Suprapubic skin (tissue), 4 donors: Measurements from ENCODE around the gene DNASE1L3.

Experiments
- POLR2A ChIP-seq, 2 donors: fragments of 450-650 bp; IDR thresholded peaks; one replicate each; pipeline ENCODE4 v1.6.1; 2017; ENCODE audit warnings: antibody characterized with exemption in 2 of 2, mild to moderate bottlenecking in 2 of 2, moderate library complexity in 2 of 2
- POLR2AphosphoS5 ChIP-seq, 3 donors: sonication (generic); formaldehyde crosslinking; IDR thresholded peaks; one replicate each; pipeline ENCODE4 v1.6.1; 2017; ENCODE audit warnings: antibody characterized with exemption in 3 of 3
- TF ChIP-seq, protein P1 (sequence below), 2 donors: fragments of 200-600 bp in 1 of 2; fragments of 450-650 bp in 1 of 2; sonication (generic) in 1 of 2; IDR thresholded peaks; one replicate each; pipeline ENCODE4 v1.5.1; 2016 to 2019; ENCODE audit warnings: antibody characterized with exemption in 2 of 2, mild to moderate bottlenecking in 1 of 2, moderate library complexity in 1 of 2

GRCh38 chr3:58193682-58194407 lies 16.9 kb downstream of the DNASE1L3 start:
- TF ChIP-seq, protein P1, sequence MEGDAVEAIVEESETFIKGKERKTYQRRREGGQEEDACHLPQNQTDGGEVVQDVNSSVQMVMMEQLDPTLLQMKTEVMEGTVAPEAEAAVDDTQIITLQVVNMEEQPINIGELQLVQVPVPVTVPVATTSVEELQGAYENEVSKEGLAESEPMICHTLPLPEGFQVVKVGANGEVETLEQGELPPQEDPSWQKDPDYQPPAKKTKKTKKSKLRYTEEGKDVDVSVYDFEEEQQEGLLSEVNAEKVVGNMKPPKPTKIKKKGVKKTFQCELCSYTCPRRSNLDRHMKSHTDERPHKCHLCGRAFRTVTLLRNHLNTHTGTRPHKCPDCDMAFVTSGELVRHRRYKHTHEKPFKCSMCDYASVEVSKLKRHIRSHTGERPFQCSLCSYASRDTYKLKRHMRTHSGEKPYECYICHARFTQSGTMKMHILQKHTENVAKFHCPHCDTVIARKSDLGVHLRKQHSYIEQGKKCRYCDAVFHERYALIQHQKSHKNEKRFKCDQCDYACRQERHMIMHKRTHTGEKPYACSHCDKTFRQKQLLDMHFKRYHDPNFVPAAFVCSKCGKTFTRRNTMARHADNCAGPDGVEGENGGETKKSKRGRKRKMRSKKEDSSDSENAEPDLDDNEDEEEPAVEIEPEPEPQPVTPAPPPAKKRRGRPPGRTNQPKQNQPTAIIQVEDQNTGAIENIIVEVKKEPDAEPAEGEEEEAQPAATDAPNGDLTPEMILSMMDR (IDR thresholded peaks at IDR 0.05) = no peak
- no peak for TF ChIP-seq POLR2AphosphoS5 (IDR thresholded peaks at IDR 0.05)
- TF ChIP-seq POLR2A (IDR thresholded peaks at IDR 0.05) = no peak
